ENCODE results near the gene PCTP.

PCTP gene

GRCh38 chr17:55757659-55758058 lies 6.8 kb downstream of the PCTP start:
- no peaks in the 10 kb centered on the region for H3K36me3 ChIP-seq (replicated peaks; ENCODE audit: low read depth, low read length)
- H3K27ac ChIP-seq (ENCODE audit: low read length) = no peak overlapping the region
- H3K79me2 ChIP-seq (ENCODE audit: low read length) = no peaks in the 10 kb centered on the region
- TF ChIP-seq CTCF (IDR thresholded peaks at IDR 0.05; ENCODE audit: low read depth, low read length) (no peak), EZH2phosphoT487 (IDR thresholded peaks at IDR 0.05; ENCODE audit: low read depth) (no peak)
- no peaks in the 10 kb centered on the region for H3K4me1 ChIP-seq (ENCODE audit: low read length)
- H4K20me1 ChIP-seq (ENCODE audit: insufficient read depth, low read length) = no peaks in the 10 kb centered on the region
- peaks cover 8% of the 10 kb centered on the region for H3K27me3 ChIP-seq (ENCODE audit: low read depth, low read length)
- H3K9ac ChIP-seq (ENCODE audit: low read length) = no peak overlapping the region
- H3K4me2 ChIP-seq (ENCODE audit: low read length) = no peak overlapping the region
- H2AFZ ChIP-seq (ENCODE audit: low read depth, low read length) = no peak overlapping the region
- H3K4me3 ChIP-seq (ENCODE audit: low read length) = no peak overlapping the region
- no peaks in the 10 kb centered on the region for H3K9me3 ChIP-seq (ENCODE audit: insufficient read depth, low read length)

GRCh38 chr17:55758171-55758570 lies 7.3 kb downstream of the PCTP start:
- Histone ChIP-seq H3K4me2 (ENCODE audit: low read length) (no peak overlapping the region), H2AFZ (ENCODE audit: low read depth, low read length) (no peak overlapping the region), H3K9ac (ENCODE audit: low read length) (no peak overlapping the region), H3K9me3 (ENCODE audit: insufficient read depth, low read length) (no peaks in the 10 kb centered on the region), H3K4me1 (ENCODE audit: low read length) (no peaks in the 10 kb centered on the region), H4K20me1 (ENCODE audit: insufficient read depth, low read length) (no peaks in the 10 kb centered on the region), H3K27me3 (ENCODE audit: low read depth, low read length) (peaks cover 8% of the 10 kb centered on the region), H3K4me3 (ENCODE audit: low read length) (no peak overlapping the region), H3K36me3 (replicated peaks; ENCODE audit: low read depth, low read length) (no peaks in the 10 kb centered on the region), H3K27ac (ENCODE audit: low read length) (no peak overlapping the region), H3K79me2 (ENCODE audit: low read length) (no peaks in the 10 kb centered on the region)
- no peak for TF ChIP-seq EZH2phosphoT487 (IDR thresholded peaks at IDR 0.05; ENCODE audit: low read depth)
- no peak for TF ChIP-seq CTCF (IDR thresholded peaks at IDR 0.05; ENCODE audit: low read depth, low read length)

- H3K27me3 ChIP-seq (ENCODE audit: low read depth, low read length) = peaks cover 8% of the 10 kb centered on the region
- no peak overlapping the region for H3K27ac ChIP-seq (ENCODE audit: low read length)
- no peak overlapping the region for H2AFZ ChIP-seq (ENCODE audit: low read depth, low read length)
- no peaks in the 10 kb centered on the region for H3K36me3 ChIP-seq (replicated peaks; ENCODE audit: low read depth, low read length)
- no peaks in the 10 kb centered on the region for H3K4me1 ChIP-seq (ENCODE audit: low read length)
- H3K9ac ChIP-seq (ENCODE audit: low read length) = no peak overlapping the region
- TF ChIP-seq CTCF (IDR thresholded peaks at IDR 0.05; ENCODE audit: low read depth, low read length) (no peak), EZH2phosphoT487 (IDR thresholded peaks at IDR 0.05; ENCODE audit: low read depth) (no peak)
- H4K20me1 ChIP-seq (ENCODE audit: insufficient read depth, low read length) = no peaks in the 10 kb centered on the region
- H3K4me3 ChIP-seq (ENCODE audit: low read length) = no peak overlapping the region
- no peaks in the 10 kb centered on the region for H3K79me2 ChIP-seq (ENCODE audit: low read length)
- no peak overlapping the region for H3K4me2 ChIP-seq (ENCODE audit: low read length)
- no peaks in the 10 kb centered on the region for H3K9me3 ChIP-seq (ENCODE audit: insufficient read depth, low read length)
Measured at GRCh38 chr17:55760643-55761355, 9.9 kb downstream of the PCTP start.

GRCh38 chr17:55762086-55762858 lies 11.4 kb downstream of the PCTP start:
- TF ChIP-seq EZH2phosphoT487 (IDR thresholded peaks at IDR 0.05; ENCODE audit: low read depth) (no peak), CTCF (IDR thresholded peaks at IDR 0.05; ENCODE audit: low read depth, low read length) (no peak)
- Histone ChIP-seq H3K27ac (ENCODE audit: low read length) (no peak overlapping the region), H3K9me3 (ENCODE audit: insufficient read depth, low read length) (no peaks in the 10 kb centered on the region), H2AFZ (ENCODE audit: low read depth, low read length) (no peak overlapping the region), H3K79me2 (ENCODE audit: low read length) (no peaks in the 10 kb centered on the region), H4K20me1 (ENCODE audit: insufficient read depth, low read length) (no peaks in the 10 kb centered on the region), H3K4me1 (ENCODE audit: low read length) (no peaks in the 10 kb centered on the region), H3K27me3 (ENCODE audit: low read depth, low read length) (peaks cover 8% of the 10 kb centered on the region), H3K4me2 (ENCODE audit: low read length) (no peak overlapping the region), H3K36me3 (replicated peaks; ENCODE audit: low read depth, low read length) (no peaks in the 10 kb centered on the region), H3K9ac (ENCODE audit: low read length) (no peak overlapping the region), H3K4me3 (ENCODE audit: low read length) (no peak overlapping the region)

Data from OCI-LY3 (cell line).